MM.1S (cell line): ENCODE results near the gene SYNE2.

Experiments
- EZH2 ChIP-seq: fragments of 300-600 bp; sonication (generic); optimal IDR thresholded peaks from 2 replicates; pipeline ENCODE3; 2017; ENCODE audit warnings: low read depth, mild to moderate bottlenecking, antibody characterized with exemption, low read length, mixed read lengths
- EZH2phosphoT487 ChIP-seq: fragments of 300-600 bp; sonication (generic); IDR thresholded peaks from 2 replicates; pipeline ENCODE4 v1.6.1; 2018; ENCODE audit warnings: antibody characterized with exemption, low read length
- TF ChIP-seq, protein P1 (sequence below): fragments of 300-600 bp; sonication (generic); IDR thresholded peaks from 2 replicates; pipeline ENCODE4 v1.5.1; 2016; ENCODE audit warnings: antibody characterized with exemption, low read length, mixed read lengths

DNA sequence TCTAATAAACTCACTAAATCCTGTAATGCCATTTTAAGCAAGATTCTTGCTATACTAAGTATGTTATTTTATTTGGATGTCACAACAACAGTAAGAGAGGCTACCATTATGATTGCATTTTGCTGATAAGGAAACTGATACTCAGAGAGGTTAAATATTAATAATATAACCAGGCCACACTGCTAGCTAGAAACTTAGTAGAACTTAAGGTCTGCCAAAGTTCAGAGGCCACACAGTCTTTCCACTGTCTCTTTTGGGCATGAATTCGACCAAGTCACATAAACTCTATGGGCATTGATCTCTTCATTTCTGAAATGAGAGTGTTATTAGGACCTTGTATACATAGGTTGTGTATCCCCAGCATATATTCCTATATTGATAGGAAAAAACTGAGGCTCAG lies 147.9 kb downstream of the SYNE2 start:
- TF ChIP-seq, protein P1, sequence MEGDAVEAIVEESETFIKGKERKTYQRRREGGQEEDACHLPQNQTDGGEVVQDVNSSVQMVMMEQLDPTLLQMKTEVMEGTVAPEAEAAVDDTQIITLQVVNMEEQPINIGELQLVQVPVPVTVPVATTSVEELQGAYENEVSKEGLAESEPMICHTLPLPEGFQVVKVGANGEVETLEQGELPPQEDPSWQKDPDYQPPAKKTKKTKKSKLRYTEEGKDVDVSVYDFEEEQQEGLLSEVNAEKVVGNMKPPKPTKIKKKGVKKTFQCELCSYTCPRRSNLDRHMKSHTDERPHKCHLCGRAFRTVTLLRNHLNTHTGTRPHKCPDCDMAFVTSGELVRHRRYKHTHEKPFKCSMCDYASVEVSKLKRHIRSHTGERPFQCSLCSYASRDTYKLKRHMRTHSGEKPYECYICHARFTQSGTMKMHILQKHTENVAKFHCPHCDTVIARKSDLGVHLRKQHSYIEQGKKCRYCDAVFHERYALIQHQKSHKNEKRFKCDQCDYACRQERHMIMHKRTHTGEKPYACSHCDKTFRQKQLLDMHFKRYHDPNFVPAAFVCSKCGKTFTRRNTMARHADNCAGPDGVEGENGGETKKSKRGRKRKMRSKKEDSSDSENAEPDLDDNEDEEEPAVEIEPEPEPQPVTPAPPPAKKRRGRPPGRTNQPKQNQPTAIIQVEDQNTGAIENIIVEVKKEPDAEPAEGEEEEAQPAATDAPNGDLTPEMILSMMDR = no peak
- TF ChIP-seq EZH2 = no peak
- no peak for TF ChIP-seq EZH2phosphoT487
